HL-60/S4 treated with retinoic acid at 250 ng/mL for 4 days and 3 days (cell line): Measurements from ENCODE around the gene C3AR1.

ENCODE experiments used
- in situ Hi-C: fragments of 300-500 bp; cut with MboI; formaldehyde crosslinking; loops from 2 replicates; pipeline ENCODE4 v1.7.0; 2022; ENCODE audit warnings: low sequenced_read_pairs

Gene C3AR1

GRCh38 chr12:8058506-8058905, 7.7 kb downstream of the C3AR1 start:
- in situ Hi-C loops = no loop called here

DNA sequence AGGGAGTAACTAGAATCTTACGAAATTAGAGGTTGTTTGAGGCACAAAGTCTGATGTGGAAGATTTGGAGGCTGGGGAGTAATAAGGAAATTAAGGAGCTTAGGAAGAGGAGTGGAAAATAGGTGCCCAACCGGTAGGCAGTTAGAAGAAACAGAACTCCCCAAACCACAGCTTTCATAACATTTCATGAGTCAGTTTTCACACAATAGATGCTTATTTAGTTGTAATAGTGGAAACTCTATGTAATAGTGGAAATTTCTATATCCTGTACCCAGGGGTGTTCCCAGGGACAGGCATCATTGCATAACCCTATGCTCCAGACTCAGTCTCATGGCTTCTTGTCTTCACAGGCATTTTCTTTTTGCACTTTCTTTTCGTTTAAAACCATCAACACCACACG, 8.3 kb downstream of the C3AR1 start:
- in situ Hi-C loops = no loop called here

DNA sequence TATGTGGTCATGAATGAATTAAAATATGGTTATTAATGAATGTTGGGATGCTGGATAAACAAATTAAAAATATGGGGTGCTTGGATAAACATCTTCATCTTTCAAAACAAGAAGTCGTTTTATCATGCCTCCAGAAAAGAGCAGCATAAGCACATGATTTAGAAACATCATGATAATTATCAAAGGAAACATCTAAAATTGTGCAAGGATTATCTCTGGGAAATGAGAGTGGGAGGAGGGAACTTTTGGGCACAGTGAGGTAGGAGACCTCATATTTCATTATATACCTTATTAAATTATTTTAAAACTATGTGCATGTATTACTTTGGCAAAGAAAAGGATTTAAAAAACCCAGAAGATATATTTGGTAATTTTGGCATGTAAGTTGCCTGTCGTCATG, 8.9 kb downstream of the C3AR1 start:
- in situ Hi-C loops = no loop called here

DNA sequence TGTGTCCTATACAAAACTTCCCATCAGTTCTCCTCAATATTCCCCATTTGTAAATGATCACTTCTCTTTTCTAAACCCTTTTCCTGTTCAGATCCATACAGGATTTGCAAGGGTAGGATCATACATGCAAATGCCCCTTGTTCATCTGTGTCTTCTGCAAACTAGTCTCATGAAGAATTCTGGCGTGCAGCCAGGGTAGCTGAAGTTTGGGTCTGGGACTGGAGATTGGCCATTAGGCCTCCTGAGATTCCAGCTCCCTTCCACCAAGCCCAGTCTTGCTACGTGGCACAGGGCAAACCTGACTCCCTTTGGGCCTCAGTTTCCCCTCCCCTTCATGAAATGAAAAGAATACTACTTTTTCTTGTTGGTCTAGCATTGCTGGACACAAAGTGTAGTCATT, 11.3 kb downstream of the C3AR1 start:
- in situ Hi-C loops = no loop called here

GRCh38 chr12:8052679-8053078, 13.5 kb downstream of the C3AR1 start:
- in situ Hi-C loops = no loop called here

DNA sequence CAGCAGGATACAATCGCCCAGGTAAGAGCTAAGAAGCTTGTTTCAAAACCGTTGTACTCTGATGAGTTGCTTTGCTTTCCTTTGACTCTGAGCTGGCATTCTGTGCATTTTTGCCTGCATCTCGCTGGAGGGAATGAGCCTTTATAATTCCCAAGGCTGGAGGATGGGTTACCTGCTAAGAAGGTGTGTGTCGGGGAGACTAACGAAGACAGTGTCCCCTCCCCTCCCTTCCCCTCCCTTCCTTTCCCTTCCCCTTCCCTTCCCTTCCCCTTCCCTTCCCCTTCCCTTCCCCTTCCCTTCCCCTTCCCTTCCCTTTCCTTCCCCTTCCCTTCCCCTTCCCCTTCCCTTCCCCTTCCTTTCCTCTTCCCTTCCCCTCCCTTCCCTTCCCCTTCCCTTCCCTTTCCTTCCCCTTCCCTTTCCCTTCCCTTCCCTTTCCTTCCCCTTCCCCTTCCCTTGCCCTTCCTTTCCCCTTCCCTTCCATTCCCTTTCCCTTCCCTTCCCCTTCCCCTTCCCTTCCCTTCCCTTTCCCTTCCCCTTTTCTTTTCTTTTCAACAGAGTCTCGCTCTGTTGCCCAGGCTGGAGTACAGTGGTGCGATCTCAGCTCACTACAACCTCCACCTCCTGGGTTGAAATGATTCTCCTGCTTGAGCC, 15.4 kb downstream of the C3AR1 start:
- in situ Hi-C loops = no loop called here

- in situ Hi-C loops = no loop called here
Measured at GRCh38 chr12:8048906-8049305, 17.3 kb downstream of the C3AR1 start.

- in situ Hi-C loops = no loop called here
Measured at GRCh38 chr12:8047842-8048241, 18.3 kb downstream of the C3AR1 start.

DNA sequence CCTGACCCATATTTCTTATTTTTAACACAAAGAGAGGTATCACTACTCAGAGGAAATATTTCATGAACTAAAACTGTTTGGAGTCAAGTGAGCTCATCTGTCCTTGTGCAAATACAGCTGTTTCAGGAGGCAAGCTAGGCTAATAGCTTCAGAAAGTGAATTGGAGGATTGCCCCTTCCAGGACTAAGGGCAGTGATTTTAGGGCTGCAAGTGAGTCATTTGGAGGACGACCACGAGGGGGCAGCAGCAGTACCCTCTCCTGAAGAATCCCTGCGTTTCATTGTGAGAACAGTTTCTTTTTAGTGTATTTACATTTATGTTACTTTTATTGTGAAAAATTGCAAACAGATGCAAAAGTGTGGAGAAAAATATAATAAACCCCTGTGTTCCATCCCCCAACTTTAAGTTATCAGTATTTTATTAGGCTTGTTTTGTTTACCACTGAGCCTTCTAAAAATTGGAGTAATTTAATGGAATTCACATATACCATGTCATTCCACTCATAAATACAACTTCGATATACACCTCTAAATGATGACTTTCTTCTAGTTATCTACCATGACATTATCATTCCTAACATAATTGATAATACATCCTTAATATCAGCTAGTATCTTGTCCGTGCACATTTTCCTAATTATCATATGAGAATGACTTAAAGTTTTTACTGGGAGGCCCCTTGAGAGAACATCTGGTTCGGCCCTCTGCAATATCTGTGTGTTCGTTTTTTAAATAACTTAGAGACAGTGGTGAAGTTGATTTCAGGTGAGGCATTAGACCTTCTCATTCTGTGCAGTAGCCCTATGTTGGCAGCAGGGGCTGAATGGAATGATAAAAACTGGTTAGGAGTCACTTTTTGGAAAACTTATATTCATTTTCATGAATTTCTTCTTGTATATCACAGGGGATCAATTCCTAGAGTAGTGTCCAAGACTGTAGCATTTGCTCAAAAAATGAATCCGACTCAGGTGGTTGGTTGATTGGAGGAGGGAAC, 19.9 kb downstream of the C3AR1 start:
- in situ Hi-C loops = no loop called here

- in situ Hi-C loops = no loop called here
Measured at GRCh38 chr12:8040791-8041190, 25.4 kb downstream of the C3AR1 start.

DNA sequence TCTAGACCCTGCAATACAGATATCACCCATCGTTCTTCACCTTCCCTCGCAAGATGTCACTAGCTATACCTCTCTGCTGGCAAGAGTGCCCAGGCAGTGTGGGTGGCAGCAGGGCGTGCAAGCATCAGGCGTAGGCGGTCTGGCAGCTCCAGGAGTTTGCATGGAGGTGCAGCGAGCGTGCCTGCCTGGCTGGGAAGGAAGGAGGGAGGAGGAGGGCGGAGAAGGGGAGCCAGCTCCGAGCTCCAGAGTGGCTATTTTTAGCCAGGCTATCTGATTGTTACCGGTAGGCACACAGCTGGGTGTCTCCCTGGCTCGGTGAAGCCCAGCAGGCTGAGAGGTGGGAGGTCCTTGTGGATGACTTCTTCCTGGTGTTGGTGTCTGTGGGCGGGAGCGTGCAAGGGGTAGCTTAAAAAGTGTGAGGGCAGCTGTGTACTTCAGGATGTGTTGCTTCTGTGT, 27.5 kb downstream of the C3AR1 start:
- in situ Hi-C loops = no loop called here

DNA sequence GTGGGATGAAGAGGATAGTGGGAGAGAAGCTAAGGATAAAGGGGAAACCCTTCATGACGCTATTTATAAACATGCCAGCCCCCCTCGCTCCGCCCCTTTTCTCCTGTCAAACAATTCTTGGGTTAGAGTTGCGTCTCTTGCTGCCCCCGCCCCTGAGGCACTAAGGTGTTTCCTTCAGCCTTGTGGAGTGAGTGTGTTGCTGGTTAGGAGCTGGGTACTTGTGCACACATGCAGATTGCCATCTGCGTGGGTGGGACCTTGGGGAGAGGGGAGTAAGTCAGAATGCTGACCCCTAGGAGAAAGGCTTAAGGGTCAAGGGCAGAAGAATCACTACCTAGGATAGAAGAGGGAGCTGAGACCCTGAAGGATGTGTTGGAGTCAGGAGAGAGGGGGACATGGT, 28.2 kb downstream of the C3AR1 start:
- in situ Hi-C loops = no loop called here

GRCh38 chr12:8037046-8037663, 29.0 kb downstream of the C3AR1 start:
- in situ Hi-C loops = no loop called here

DNA sequence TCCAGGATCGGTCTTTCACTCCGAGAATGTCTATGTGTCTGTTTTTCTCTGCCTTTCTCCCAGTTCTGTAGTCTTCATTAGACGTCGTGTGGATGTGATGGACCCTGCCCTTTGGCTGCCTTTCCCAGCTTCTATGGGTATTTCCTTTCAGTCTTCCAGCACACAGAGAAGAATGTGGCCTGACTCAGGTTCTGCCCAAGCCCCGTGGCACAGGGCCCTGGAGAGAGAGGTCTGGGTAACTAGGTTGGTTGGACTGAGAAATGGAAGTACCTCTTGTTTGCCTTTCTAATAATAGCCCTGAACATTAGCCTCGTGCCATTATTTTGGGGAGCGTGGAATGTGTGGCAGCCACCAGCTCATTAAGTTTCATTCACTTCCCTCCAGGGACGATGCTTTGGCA, 29.8 kb downstream of the C3AR1 start:
- in situ Hi-C loops = no loop called here

DNA sequence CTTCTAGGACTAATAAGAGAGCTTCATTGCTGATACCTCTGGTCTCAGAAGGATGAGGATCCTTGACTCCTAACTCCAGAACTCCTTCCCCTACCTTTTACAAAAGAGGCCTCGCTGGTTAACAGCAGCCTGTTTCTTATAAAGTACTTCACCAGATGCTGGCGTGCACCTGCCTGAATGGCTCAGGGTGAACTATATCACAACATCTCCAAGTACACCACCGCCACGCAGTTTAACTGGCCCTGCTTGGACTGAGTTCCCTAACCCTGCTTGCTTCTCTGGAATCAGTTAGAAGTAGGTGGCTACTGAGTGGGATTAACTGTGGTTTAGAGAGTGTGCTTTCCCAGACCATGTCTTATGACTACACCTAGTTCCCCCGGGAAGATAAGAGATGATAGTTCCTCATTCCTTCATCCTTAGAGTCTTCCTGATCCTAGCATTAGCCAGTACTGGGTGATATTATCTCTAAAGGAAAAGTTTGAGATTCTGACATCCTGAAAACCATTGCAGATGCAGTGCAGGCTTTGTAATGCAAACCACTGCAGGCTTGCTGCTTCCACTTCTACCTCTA, 30.6 kb downstream of the C3AR1 start:
- in situ Hi-C loops = no loop called here

DNA sequence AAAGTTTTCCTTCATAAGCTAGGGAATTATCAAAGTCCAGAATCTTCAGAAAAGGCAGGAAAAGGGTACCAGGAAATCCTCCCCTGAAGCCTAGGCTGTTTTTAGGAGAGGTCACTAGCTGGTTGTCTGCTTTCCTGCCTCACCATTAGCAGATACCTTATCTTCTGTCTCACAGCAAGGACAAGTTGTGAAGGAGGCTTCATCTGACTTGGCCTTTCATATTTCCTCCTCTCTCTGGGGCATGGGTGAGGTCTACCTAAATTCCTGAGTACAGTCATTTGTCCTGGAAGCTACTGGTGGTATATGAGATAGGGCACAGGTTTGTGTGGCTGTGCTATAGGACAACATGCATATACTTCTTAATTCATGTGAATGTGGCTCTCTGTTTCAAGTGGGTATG, 31.4 kb downstream of the C3AR1 start:
- in situ Hi-C loops = no loop called here

- in situ Hi-C loops = no loop called here
Measured at GRCh38 chr12:8033153-8034044, 32.8 kb downstream of the C3AR1 start.

GRCh38 chr12:8032242-8033152, 33.7 kb downstream of the C3AR1 start, which contains the start of gene FOXJ2:
Gene FOXJ2, plus strand, starts transcription at chr12:8032716. Its CDS starts 7,117 bp downstream, at chr12:8039833.
- in situ Hi-C loops = no loop called here

DNA sequence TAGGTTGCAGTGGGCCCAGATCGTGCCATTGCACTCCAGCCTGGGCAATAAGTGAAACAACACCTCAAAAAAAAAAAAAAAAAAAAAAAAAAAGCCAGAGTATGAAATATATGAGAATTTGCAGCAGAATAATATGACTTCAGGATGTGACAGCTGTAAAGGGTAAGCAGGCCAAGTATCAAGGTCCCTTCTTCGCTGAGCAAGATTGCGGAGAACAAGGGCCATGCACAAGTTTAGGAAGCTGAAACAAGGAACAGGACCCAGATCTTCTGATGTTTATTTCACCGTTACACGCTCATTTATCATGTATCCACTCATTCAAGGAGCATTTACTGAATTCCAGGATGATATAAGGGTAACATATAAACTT, 34.3 kb downstream of the C3AR1 start:
- in situ Hi-C loops = no loop called here
